GM18858 (cell line): ENCODE data around the gene POLDIP2.

Experiments
- ATAC-seq: cut with Tn5 transposase; IDR thresholded peaks from one replicate; pipeline ENCODE4 v1.9.1; 2021; ENCODE audit not compliant: unreplicated experiment

Gene POLDIP2, protein sequence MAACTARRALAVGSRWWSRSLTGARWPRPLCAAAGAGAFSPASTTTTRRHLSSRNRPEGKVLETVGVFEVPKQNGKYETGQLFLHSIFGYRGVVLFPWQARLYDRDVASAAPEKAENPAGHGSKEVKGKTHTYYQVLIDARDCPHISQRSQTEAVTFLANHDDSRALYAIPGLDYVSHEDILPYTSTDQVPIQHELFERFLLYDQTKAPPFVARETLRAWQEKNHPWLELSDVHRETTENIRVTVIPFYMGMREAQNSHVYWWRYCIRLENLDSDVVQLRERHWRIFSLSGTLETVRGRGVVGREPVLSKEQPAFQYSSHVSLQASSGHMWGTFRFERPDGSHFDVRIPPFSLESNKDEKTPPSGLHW

GRCh38 chr17:28357061-28357900 lies at the start of gene POLDIP2:
Gene POLDIP2, minus strand, starts transcription at chr17:28357527. Its CDS starts 79 bp downstream, at chr17:28357448.
- peak; percentile 81 for ATAC-seq

DNA sequence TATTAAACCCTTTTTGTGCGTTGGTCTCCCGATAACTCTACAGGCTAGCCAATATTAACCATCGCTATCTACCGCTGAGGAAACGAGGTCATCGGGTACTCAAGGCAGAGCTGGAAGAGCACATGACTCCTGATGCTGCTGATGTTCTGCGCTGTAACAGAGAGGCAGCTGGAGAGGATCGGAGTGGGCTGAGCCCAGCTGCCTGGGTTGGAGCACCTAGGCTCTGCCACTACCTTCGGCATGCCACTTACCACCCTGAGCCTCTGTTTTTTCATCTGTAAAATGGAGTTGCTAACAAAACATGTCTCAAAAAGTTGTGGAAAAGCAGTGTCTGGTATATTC lies 49.1 kb upstream of the POLDIP2 start:
- no peak for ATAC-seq

- ATAC-seq = no peak
Observed at GRCh38 chr17:28405632-28406472, 48.5 kb upstream of the POLDIP2 start, which contains the start of gene SLC46A1. Gene SLC46A1, minus strand, starts transcription at chr17:28406212. Its CDS starts 98 bp downstream, at chr17:28406114.

DNA sequence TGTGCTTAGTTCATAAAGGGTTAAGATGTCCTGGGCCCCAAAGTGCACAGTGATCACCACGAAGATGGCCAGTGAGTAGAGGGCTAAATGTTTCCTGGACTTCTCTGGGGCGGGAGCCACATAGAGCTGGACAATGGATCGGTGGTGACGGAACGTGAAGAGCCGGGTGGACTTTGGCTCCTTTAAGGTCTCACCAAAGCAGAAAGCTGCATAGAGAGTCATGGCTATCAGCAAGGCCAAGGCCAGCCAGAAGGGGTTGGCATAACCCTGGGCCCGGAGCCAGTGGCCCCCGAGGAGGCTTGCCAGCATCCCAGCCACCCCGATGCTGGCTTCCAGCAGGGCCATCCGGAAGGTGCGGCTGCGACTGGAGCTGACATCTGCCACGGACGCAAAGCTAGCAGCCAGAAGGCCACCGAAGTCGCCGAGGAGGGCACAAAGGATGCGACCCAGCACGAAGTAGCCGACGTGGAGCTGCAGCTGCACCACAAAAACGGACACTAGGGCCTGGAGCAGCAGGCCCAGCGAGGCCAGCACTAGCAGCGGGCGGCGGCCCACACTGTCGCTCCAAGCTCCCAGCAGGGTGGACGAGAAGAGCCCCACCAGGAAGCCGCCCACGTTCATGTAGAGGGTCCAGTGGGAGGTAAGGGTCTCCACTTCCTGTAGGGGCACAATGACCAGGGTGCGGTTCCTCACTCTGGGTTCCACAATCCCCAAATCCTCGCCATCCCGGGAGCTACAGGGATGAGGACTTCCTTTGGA lies 47.7 kb upstream of the POLDIP2 start:
- no peak for ATAC-seq

DNA sequence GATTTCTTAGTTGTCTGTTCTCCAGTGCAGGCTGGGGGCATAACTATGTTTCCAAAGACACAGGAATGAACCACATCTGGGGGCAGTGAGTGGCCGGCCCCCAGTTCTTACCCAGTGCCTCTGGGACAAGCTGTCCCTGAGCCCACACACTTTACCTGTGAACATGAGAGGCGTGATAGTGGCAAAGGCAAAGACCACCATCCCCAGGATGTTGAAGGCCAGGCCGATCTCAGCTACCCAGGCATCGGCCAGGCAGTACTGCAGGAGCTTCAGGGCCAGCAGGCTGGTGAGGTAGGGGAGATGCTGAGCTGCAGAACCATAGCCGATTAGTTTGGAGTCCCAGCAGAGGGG lies 47.1 kb upstream of the POLDIP2 start:
- ATAC-seq = no peak

GRCh38 chr17:28404007-28404406 lies 46.7 kb upstream of the POLDIP2 start:
- ATAC-seq = no peak

DNA sequence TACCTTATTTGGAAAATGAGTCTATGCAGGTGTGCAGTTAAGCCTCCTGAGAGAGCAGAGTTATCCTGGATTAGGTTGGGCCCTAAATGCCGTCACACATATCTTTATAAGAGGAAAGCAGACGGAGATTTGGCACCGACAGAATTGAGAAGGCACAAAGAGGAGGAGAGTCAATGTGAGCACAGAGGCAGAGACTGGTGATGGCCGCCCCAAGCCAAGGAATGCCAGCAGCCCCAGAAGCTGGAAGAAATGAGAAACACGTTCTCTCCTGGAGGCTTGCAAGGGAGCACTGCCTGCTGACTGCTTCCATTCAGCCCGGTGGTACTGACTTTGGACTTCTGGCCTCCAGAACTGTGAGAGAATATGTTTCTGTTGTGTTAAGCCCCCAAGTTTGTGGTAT lies 45.5 kb upstream of the POLDIP2 start:
- no peak for ATAC-seq

DNA sequence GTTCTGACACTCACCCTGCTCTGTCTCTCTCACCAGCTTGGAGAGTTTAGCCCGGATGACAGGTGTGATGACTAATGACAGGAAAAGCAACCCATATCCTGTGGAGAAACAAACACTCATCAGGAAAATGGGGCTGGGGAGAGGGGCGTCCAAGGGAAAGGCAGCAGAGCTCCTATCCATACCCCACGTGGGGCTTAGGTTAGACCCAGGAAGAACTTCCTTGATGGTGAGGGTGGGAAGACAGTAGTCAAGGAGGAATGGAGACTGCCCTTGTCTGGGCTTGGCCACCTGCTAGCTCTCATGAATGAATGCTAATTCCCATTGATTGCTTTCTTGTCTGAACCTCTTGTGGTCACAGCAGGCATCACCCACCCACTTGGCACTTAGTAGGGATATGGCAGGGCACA lies 44.9 kb upstream of the POLDIP2 start:
- no peak for ATAC-seq

- ATAC-seq = no peak
Observed at GRCh38 chr17:28399808-28400207, 42.5 kb upstream of the POLDIP2 start.

GRCh38 chr17:28398280-28398981 lies 41.1 kb upstream of the POLDIP2 start:
- no peak for ATAC-seq

- no peak for ATAC-seq
Observed at GRCh38 chr17:28397687-28398279, 40.5 kb upstream of the POLDIP2 start.

- ATAC-seq = no peak
Observed at GRCh38 chr17:28397275-28397674, 39.9 kb upstream of the POLDIP2 start.

DNA sequence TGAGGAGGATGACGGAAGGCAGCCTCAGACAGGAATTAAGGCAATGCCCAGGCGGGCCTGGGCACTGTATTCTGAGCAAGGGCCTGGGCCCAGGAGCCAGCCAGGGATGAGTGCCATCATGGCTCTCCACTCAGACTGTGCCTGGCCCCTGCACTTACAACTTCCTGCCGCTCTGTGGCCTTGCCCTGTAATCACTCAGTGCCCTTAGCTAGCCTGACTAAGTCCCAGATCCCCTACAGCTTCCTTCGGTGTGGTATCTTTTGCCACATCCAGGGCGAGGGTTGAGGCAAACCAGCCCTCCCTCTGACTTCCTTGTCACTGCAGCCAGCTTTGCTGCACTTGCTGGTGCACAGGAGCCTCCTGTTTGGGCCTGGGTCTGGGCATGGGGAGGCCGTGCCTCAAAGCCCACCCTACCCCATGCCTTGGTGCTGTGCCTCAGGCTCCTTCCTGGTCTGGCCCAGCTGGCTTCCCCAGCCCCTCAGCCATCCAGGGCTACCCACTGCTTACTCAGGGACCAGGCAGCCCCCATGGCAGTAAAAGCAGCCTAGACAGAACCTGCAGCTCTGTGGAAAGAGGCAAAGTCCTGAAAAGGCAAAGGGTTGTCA lies 39.4 kb upstream of the POLDIP2 start:
- no peak for ATAC-seq

DNA sequence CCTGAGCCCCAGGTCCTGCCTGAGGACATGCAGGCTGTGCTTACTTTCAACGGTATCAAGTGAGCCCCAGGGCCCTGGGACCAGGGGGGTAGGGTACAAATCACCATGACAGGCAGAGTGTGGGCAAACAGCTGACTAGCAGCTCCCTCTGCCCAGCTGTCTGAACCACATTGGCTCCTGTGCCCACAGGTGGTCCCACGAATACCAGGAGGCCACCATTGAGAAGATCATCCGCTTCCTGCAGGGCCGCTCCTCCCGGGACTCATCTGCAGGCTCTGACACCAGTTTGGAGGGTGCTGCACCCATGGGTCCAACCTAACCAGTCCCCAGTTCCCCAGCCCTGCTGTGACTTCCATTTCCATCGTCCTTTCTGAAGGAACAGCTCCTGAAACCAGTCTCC lies 38.6 kb upstream of the POLDIP2 start:
- ATAC-seq = no peak

- no peak for ATAC-seq
Observed at GRCh38 chr17:28395426-28395825, 38.1 kb upstream of the POLDIP2 start.

DNA sequence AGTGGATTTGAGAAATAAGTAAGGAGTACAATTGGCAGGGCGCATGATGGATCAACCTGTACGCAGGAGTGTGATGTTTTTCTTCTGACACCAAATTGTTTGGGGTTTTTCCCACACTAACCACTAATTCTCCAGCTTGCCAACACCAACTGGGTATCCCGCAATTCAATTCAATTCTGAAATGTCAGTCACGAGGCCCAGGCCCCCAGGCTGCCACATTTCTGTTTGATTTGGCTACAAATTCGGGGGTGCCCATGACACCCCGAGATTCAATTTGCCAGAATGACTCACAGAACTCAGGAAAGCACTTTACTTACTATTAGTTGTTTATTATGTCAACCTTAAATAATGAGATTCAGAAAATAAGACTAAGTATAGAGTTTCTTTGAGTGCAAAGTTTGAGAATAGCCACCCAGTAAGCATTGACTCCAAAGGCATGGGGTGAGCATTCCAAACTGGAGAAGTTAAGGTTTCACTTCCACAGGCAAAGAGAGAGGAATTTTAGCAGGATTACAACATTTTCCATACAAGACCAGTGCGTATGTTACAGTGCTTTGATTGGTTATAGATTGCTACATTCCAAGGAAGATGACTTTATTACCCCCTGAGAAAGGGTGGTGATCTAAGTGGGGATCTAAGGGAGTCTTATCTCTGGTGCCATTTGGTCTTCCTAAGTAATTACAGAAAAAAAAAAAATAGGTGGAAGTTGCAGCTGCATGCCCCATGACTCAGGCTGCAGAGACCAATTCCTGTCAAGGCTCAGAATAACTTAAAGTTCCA lies 37.2 kb upstream of the POLDIP2 start:
- no peak for ATAC-seq

DNA sequence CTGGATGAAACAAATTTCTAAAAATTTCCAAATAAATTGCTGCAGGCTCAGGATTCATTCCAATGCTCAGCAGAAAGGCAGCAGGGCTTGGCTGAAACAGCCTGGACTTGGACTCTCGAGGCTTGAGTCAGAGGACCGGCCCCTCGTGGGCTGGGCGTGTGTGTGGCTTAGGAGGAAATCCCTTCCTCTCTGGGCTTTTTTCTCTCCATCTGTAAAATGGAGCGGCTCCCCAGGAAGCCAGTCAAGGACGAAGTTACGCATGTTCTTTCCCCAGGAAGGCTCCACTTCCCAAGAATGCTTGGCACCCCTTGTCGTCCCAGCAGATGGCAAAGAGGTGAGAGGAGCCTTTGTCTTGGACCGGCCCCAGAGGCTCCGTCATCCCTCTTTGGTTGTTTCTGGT lies 35.2 kb upstream of the POLDIP2 start:
- ATAC-seq = no peak

DNA sequence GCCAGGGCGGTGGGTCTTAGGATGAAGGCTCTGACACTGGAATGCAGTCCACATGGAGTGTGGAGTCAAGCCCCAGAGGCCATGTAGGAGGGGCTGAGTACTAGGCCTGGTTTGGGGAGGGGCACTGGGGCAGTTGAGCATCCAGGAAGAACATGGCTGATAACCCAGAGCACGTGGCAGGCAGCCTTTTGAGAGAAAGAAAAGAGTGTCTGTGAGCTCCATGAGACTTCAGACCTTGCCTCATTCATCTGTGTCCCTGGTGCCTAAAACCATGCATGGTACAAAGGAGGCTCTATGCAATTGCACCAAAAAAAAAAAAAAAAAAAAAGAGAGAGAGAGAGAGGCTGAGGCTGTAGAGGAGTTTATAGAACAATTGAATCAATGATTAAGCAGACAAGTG lies 34.1 kb upstream of the POLDIP2 start:
- no peak for ATAC-seq

DNA sequence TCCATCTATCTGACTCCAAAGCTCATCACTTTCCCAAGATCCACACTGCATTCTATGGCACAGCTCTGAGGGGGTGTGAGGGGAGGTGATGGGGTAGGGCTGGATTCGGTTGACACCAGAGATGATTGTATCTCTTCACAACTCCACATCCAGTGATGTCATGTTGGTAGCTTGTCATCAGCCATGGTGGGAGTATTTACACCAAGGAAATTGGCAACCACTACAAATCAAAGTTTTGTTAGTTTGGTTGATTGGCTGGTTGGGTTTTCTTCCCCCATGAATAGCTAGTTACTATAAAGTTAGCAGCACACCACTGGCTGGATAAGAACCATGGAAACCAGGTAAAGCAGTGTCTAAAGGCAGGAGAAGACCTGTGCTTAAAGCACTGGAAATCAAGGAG lies 33.7 kb upstream of the POLDIP2 start:
- no peak for ATAC-seq
